ENCODE measurements around the gene ANKS3. TPM values are rescaled to one million over a fixed set of nuclear protein-coding genes. Genes with fewer than 3 reads are reported as not detected.

The ANKS3 gene
- total and polyA plus RNA-seq, 10 of the 15 experiments (the other 5 are each of a cell fraction or from before 2014, with no cell fraction given): 0.29 to 14.2 (median 8.5) TPM

DNA sequence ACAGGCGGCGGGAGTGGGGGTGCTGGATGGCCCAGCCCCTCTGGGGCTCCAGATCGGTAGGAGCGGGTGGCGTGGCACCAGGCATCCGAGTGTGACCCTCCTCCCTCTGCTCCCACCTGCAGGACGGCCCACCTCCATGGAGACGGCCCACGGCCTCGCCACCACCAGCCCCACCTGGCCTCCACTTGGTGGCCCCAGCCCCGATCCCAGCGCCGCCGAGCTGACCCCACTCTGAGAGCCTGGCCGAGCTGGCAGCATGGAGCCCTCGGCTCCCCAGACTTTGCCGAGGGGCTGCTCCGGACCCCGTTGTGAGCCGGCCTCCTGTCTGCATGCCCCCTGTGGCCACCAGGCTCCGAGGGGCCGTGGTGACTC, 45.4 kb downstream of the ANKS3 start (continued):
- TF ChIP-seq, protein P1, sequence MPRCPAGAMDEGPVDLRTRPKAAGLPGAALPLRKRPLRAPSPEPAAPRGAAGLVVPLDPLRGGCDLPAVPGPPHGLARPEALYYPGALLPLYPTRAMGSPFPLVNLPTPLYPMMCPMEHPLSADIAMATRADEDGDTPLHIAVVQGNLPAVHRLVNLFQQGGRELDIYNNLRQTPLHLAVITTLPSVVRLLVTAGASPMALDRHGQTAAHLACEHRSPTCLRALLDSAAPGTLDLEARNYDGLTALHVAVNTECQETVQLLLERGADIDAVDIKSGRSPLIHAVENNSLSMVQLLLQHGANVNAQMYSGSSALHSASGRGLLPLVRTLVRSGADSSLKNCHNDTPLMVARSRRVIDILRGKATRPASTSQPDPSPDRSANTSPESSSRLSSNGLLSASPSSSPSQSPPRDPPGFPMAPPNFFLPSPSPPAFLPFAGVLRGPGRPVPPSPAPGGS (IDR thresholded peaks at IDR 0.05; ENCODE audit: borderline replicate concordance, insufficient read depth, low read depth, low read length, poor library complexity, severe bottlenecking): no peak
- no peak for TF ChIP-seq ZSCAN29 (IDR thresholded peaks at IDR 0.05)
- TF ChIP-seq, protein P2, sequence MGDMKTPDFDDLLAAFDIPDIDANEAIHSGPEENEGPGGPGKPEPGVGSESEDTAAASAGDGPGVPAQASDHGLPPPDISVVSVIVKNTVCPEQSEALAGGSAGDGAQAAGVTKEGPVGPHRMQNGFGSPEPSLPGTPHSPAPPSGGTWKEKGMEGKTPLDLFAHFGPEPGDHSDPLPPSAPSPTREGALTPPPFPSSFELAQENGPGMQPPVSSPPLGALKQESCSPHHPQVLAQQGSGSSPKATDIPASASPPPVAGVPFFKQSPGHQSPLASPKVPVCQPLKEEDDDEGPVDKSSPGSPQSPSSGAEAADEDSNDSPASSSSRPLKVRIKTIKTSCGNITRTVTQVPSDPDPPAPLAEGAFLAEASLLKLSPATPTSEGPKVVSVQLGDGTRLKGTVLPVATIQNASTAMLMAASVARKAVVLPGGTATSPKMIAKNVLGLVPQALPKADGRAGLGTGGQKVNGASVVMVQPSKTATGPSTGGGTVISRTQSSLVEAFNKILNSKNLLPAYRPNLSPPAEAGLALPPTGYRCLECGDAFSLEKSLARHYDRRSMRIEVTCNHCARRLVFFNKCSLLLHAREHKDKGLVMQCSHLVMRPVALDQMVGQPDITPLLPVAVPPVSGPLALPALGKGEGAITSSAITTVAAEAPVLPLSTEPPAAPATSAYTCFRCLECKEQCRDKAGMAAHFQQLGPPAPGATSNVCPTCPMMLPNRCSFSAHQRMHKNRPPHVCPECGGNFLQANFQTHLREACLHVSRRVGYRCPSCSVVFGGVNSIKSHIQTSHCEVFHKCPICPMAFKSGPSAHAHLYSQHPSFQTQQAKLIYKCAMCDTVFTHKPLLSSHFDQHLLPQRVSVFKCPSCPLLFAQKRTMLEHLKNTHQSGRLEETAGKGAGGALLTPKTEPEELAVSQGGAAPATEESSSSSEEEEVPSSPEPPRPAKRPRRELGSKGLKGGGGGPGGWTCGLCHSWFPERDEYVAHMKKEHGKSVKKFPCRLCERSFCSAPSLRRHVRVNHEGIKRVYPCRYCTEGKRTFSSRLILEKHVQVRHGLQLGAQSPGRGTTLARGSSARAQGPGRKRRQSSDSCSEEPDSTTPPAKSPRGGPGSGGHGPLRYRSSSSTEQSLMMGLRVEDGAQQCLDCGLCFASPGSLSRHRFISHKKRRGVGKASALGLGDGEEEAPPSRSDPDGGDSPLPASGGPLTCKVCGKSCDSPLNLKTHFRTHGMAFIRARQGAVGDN (IDR thresholded peaks at IDR 0.05): no peak
- TF ChIP-seq GATAD2B (conservative IDR thresholded peaks at IDR 0.05; ENCODE audit: low read depth): no peak
- no peak for TF ChIP-seq ZZZ3 (IDR thresholded peaks at IDR 0.05; ENCODE audit: control insufficient read depth, insufficient read length, low read depth)

DNA sequence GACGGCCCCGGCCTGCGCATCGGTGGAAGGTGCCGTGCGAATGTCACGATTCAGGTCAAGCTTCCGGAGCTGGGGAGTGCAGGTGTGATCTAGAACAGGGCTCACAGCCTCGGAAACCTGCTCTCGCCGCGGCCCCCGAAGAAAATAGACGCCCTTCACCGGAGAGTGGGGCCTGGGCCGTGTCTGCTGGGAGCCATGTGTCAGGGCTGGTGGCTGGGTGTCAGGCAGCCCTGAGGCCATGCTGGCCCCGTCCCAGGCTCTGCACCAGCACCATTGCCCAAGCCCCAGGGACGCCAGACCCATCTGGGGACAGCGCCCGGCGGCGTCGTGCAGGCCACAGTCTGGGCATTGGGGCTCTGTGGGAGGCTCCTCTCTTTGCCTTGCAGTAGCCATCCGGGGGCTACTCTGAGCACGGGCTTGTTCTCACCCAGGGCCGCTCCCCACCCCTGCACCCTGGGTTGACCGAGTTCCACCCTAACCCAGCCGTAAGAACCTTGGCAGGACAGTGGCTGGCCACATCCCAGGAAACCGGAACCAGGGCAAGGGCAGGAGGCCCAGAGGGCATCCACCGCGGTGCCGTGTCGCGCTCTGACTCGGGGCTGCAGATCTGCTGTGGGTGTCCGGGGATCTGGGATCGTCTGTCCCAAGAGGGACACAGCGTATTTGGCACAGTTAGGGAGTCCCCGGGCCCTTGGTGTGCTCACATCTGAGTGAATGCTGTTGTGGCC, 46.0 kb downstream of the ANKS3 start:
- intact Hi-C loops (cut with micrococcal nuclease; ENCODE audit: unreplicated experiment): no loop called here
- 95% methylated on average over 39 of the region's 39 CpGs for WGBS (ENCODE audit: insufficient coverage, insufficient replicate concordance, low lambda C conversion rate, missing lambda C conversion rate)
- H3K27me3 ChIP-seq (replicated peaks in 1 of 2; ENCODE audit: control insufficient read depth in 2 of 2, insufficient read depth in 2 of 2, low read length in 1 of 2): no peaks in the 10 kb centered on the region
- H3K9me3 ChIP-seq (replicated peaks; ENCODE audit: control insufficient read depth, insufficient read depth, low read length): no peaks in the 10 kb centered on the region
- in situ Hi-C loops (cut with MboI): no loop called here
- CTCF ChIA-PET: no interaction called here
- no peaks in the 10 kb centered on the region for H4K20me1 ChIP-seq (ENCODE audit: control insufficient read depth, insufficient read depth)
- H3K4me3 ChIP-seq: no peak overlapping the region
- no peak overlapping the region for H2AFZ ChIP-seq (ENCODE audit: control insufficient read depth, low read depth, low read length)
- H3K4me2 ChIP-seq (ENCODE audit: control insufficient read depth, insufficient read depth): no peak overlapping the region
- no peak overlapping the region for H3K9ac ChIP-seq (ENCODE audit: control insufficient read depth, insufficient read depth, low read length)
- H3K4me1 ChIP-seq (ENCODE audit: control insufficient read depth, insufficient read depth, low read length): peaks cover 7% of the 10 kb centered on the region
- H3K27ac ChIP-seq (ENCODE audit: control insufficient read depth, insufficient read depth): no peak overlapping the region
- TF ChIP-seq, protein P3, sequence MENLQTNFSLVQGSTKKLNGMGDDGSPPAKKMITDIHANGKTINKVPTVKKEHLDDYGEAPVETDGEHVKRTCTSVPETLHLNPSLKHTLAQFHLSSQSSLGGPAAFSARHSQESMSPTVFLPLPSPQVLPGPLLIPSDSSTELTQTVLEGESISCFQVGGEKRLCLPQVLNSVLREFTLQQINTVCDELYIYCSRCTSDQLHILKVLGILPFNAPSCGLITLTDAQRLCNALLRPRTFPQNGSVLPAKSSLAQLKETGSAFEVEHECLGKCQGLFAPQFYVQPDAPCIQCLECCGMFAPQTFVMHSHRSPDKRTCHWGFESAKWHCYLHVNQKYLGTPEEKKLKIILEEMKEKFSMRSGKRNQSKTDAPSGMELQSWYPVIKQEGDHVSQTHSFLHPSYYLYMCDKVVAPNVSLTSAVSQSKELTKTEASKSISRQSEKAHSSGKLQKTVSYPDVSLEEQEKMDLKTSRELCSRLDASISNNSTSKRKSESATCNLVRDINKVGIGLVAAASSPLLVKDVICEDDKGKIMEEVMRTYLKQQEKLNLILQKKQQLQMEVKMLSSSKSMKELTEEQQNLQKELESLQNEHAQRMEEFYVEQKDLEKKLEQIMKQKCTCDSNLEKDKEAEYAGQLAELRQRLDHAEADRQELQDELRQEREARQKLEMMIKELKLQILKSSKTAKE (IDR thresholded peaks at IDR 0.05; ENCODE audit: low read depth, poor library complexity, severe bottlenecking): no peak
- TF ChIP-seq, protein P4, sequence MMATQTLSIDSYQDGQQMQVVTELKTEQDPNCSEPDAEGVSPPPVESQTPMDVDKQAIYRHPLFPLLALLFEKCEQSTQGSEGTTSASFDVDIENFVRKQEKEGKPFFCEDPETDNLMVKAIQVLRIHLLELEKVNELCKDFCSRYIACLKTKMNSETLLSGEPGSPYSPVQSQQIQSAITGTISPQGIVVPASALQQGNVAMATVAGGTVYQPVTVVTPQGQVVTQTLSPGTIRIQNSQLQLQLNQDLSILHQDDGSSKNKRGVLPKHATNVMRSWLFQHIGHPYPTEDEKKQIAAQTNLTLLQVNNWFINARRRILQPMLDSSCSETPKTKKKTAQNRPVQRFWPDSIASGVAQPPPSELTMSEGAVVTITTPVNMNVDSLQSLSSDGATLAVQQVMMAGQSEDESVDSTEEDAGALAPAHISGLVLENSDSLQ (IDR thresholded peaks at IDR 0.05): no peak
- TF ChIP-seq POLR2A (IDR thresholded peaks at IDR 0.05; ENCODE audit: low read depth, low read length) (peak; percentile 27; the same call in 1 of the 2 replicates), POLR2AphosphoS5 (IDR thresholded peaks at IDR 0.05; ENCODE audit: low read length) (no peak), ZNF274 (IDR thresholded peaks at IDR 0.05; ENCODE audit: insufficient read depth, insufficient read length) (no peak)
- no peak for ATAC-seq
- no peak for FAIRE-seq
- no peak for DNase-seq (ENCODE audit: low read depth, low spot score)
- SMC1A ChIA-PET (ENCODE audit: uncharacterized antibody, unreplicated experiment): no interaction called here
- no TSS peak for BruUV-seq (replicated peaks)
- H3K79me2 ChIP-seq (ENCODE audit: control insufficient read depth, insufficient read depth, low read length): no peaks in the 10 kb centered on the region
- RAD21 ChIA-PET (ENCODE audit: unreplicated experiment): no interaction called here
- peaks cover 0 to 20% of the 10 kb centered on the region in 2 experiments; a peak in 3 of 4 replicates for H3K36me3 ChIP-seq (ENCODE audit: control insufficient read depth in 2 of 2, insufficient read depth in 2 of 2, low read length in 1 of 2)
- POLR2A ChIA-PET: no interaction called here
